Mammary epithelial cell (primary cell): Measurements from ENCODE around the gene CDH4.

Experiments
- EZH2 ChIP-seq: IDR thresholded peaks from 2 replicates; pipeline ENCODE4 v1.6.1; 2012; ENCODE audit warnings: low read length, inconsistent platforms, borderline replicate concordance
- TF ChIP-seq, protein P1 (sequence below), 2 donors: IDR thresholded peaks in 1 of 2; conservative IDR thresholded peaks in 1 of 2; 2 replicates each; pipeline ENCODE4 v1.5.1; 2011 to 2012; ENCODE audit warnings: inconsistent platforms in 2 of 2, low read length in 2 of 2, mild to moderate bottlenecking in 2 of 2, control low read depth in 1 of 2, low read depth in 1 of 2; ENCODE audit not compliant: insufficient read depth in 1 of 2; ENCODE audit errors: extremely low read depth in 1 of 2

DNA sequence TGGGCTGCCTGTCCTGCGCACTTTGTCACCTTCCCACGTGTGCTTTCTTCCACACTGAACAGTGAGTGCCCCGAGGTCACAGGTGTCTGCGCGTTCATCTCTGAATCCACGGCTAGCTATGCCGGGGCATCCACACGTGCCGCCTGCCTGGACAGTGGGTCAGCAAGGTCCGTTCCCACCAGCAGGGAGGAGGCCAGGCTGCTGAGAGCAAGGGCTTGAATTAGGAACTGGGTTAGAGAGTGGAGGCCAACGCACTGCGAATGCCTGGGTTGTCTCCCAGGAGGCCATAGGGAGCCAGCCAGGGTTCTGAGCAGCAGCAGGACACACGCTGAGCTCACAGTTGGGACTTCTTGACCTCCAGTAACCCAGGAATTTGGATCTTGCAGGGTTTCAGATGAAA is 565.5 kb downstream of the CDH4 start:
- TF ChIP-seq, protein P1, sequence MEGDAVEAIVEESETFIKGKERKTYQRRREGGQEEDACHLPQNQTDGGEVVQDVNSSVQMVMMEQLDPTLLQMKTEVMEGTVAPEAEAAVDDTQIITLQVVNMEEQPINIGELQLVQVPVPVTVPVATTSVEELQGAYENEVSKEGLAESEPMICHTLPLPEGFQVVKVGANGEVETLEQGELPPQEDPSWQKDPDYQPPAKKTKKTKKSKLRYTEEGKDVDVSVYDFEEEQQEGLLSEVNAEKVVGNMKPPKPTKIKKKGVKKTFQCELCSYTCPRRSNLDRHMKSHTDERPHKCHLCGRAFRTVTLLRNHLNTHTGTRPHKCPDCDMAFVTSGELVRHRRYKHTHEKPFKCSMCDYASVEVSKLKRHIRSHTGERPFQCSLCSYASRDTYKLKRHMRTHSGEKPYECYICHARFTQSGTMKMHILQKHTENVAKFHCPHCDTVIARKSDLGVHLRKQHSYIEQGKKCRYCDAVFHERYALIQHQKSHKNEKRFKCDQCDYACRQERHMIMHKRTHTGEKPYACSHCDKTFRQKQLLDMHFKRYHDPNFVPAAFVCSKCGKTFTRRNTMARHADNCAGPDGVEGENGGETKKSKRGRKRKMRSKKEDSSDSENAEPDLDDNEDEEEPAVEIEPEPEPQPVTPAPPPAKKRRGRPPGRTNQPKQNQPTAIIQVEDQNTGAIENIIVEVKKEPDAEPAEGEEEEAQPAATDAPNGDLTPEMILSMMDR (conservative IDR thresholded peaks at IDR 0.05 in 1 of 2, IDR thresholded peaks at IDR 0.05 in 1 of 2; ENCODE audit: extremely low read depth in 1 of 2, insufficient read depth in 1 of 2, low read depth in 1 of 2, low read length in 2 of 2): no peak
- no peak for TF ChIP-seq EZH2
